HG03558 (cell line): ENCODE results near the gene KCNMA1.

Source experiments
- ATAC-seq: cut with Tn5 transposase; IDR thresholded peaks from one replicate; pipeline ENCODE4 v1.9.1; 2021; ENCODE audit warnings: moderate number of reproducible peaks; ENCODE audit not compliant: unreplicated experiment; ENCODE audit errors: extremely low read depth

KCNMA1 gene

GRCh38 chr10:77321838-77322237 is 315.8 kb downstream of the KCNMA1 start:
- ATAC-seq: no peak

- no peak for ATAC-seq
Observed at GRCh38 chr10:77320971-77321471, 316.6 kb downstream of the KCNMA1 start.

- ATAC-seq: no peak
Observed at GRCh38 chr10:77319557-77319956, 318.1 kb downstream of the KCNMA1 start.

GRCh38 chr10:77318739-77319138 is 318.9 kb downstream of the KCNMA1 start:
- ATAC-seq: no peak

- no peak for ATAC-seq
Observed at GRCh38 chr10:77317221-77317620, 320.4 kb downstream of the KCNMA1 start.

- no peak for ATAC-seq
Observed at GRCh38 chr10:77315496-77316129, 322.0 kb downstream of the KCNMA1 start.

- no peak for ATAC-seq
Observed at GRCh38 chr10:77313066-77313750, 324.4 kb downstream of the KCNMA1 start.

DNA sequence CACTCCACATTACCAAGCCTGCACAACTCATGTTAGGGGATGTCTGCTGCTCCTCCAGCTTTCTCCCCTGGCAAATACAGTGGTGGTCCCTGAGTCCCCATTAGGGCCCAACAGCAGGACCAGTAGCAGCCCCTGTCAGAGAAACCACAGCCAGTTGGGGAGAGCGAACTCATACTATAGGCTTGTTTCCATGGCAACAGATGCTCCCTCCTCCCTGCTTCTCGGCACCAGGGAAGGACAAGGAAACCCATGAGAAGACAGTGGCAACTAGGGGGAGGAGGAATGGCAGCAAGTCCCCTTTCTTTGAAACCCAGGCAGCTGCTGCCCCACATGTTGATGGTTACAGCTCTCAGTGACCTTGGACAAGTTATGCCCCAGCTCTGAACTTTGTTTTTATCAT is 326.4 kb downstream of the KCNMA1 start:
- no peak for ATAC-seq

- no peak for ATAC-seq
Observed at GRCh38 chr10:77310288-77310840, 327.2 kb downstream of the KCNMA1 start.

- ATAC-seq: no peak
Observed at GRCh38 chr10:77309509-77309908, 328.1 kb downstream of the KCNMA1 start.

- ATAC-seq: no peak
Observed at GRCh38 chr10:77309092-77309491, 328.5 kb downstream of the KCNMA1 start.

- no peak for ATAC-seq
Observed at GRCh38 chr10:77308084-77308732, 329.4 kb downstream of the KCNMA1 start.

GRCh38 chr10:77306666-77307065 is 330.9 kb downstream of the KCNMA1 start:
- no peak for ATAC-seq

- no peak for ATAC-seq
Observed at GRCh38 chr10:77305650-77306632, 331.7 kb downstream of the KCNMA1 start.

- ATAC-seq: no peak
Observed at GRCh38 chr10:77304192-77304591, 333.4 kb downstream of the KCNMA1 start.

DNA sequence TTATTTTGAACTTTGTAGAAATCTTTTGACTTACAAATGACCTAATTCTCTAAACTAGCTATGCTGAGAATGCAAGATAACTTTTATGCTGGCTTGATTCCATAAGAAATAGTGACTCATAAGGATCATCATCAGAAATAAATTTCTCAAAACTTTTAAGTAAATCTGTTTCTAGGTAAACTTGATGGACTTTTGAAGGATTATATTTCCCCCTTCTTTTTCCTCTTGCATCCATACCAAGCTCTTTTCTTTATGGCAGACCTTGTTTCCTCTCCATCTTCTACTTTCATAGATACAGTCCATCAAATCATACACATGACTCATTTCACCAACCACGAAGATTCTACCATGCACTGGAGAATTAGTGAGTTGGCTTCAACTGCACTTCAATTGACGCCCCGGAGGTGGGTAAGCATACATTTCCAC is 336.3 kb downstream of the KCNMA1 start:
- no peak for ATAC-seq

GRCh38 chr10:77300682-77301302 is 336.8 kb downstream of the KCNMA1 start:
- ATAC-seq: no peak

- no peak for ATAC-seq
Observed at GRCh38 chr10:77299320-77299719, 338.3 kb downstream of the KCNMA1 start.

DNA sequence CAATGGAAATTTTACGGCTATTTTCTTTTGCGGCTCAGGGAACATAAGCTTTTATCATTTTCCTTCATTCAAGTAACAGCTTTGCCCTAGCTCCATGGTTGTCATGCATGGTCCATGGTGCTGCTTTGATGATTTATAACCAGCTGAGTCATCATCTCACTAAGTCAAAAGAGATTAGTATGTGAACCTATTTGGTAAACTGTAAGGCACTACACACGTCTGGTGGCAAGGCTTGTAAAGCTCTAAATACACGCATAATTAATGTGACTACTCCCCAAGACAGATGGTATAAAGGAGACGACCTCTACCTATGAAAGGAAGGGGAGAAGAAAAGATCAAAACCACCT is 340.2 kb downstream of the KCNMA1 start:
- ATAC-seq: no peak
